GM23338 (cell line): Measurements from ENCODE around the gene PROX1. TPM values are rescaled to one million over a fixed set of nuclear protein-coding genes. Genes with fewer than 3 reads are reported as not detected.

Experiments used
- ATAC-seq: fragments of 200-7000 bp; cut with Tn5 transposase; 3 replicates; pipeline ENCODE4 v1.9.1; 2020
- DNase-seq: peaks from one replicate; pipeline ENCODE4 v3.0.0-alpha.2; 2015; ENCODE audit warnings: low spot score
- H2AFZ ChIP-seq: fragments of 200-600 bp; sonication (generic); 2 replicates; pipeline ENCODE4 v1.8.0; 2016; ENCODE audit warnings: antibody characterized with exemption, mild to moderate bottlenecking, moderate library complexity
- H3F3A ChIP-seq: fragments of 200-600 bp; sonication (generic); replicated peaks from 2 replicates; pipeline ENCODE4 v1.8.0; 2017; ENCODE audit warnings: antibody characterized with exemption, mixed run types, low read depth
- H3K27ac ChIP-seq: fragments of 200-600 bp; sonication (generic); 2 replicates; pipeline ENCODE4 v1.6.1; 2016; ENCODE audit warnings: low read depth
- H3K27me3 ChIP-seq: fragments of 200-600 bp; sonication (generic); 2 replicates; pipeline ENCODE4 v1.8.0; 2016; ENCODE audit warnings: mild to moderate bottlenecking, mixed run types, moderate library complexity; ENCODE audit not compliant: insufficient read depth
- H3K36me3 ChIP-seq: fragments of 200-600 bp; sonication (generic); 2 replicates; pipeline ENCODE4 v1.8.0; 2016; ENCODE audit warnings: mild to moderate bottlenecking; ENCODE audit not compliant: insufficient read depth
- H3K4me1 ChIP-seq: fragments of 200-600 bp; sonication (generic); 2 replicates; pipeline ENCODE4 v1.8.0; 2016; ENCODE audit warnings: mild to moderate bottlenecking, moderate library complexity; ENCODE audit not compliant: insufficient read depth
- H3K4me2 ChIP-seq: fragments of 200-600 bp; sonication (generic); 2 replicates; pipeline ENCODE4 v1.7.1; 2017; ENCODE audit warnings: mixed run types
- H3K4me3 ChIP-seq: fragments of 200-600 bp; sonication (generic); 2 replicates; pipeline ENCODE4 v1.6.1; 2016; ENCODE audit warnings: mixed run types
- H3K79me2 ChIP-seq: fragments of 200-600 bp; sonication (generic); replicated peaks from 2 replicates; pipeline ENCODE4 v1.8.0; 2017; ENCODE audit warnings: mild to moderate bottlenecking; ENCODE audit not compliant: insufficient read depth
- H3K9me2 ChIP-seq: fragments of 200-600 bp; sonication (generic); 2 replicates; pipeline ENCODE4 v1.8.0; 2017; ENCODE audit not compliant: insufficient read depth
- H4K20me1 ChIP-seq: fragments of 200-600 bp; sonication (generic); replicated peaks from 2 replicates; pipeline ENCODE4 v1.8.0; 2017; ENCODE audit warnings: mild to moderate bottlenecking; ENCODE audit not compliant: insufficient read depth
- H3K27ac Mint-ChIP-seq: 2 replicates; pipeline ENCODE4 v1.8.0; 2020; ENCODE audit warnings: inconsistent platforms, mild to moderate bottlenecking, moderate library complexity, mixed read lengths
- H3K27me3 Mint-ChIP-seq: 3 replicates; pipeline ENCODE4 v1.8.0; 2022; ENCODE audit warnings: low read depth, mild to moderate bottlenecking, moderate library complexity, mixed read lengths, inconsistent platforms; ENCODE audit not compliant: insufficient read depth, poor library complexity
- H3K36me3 Mint-ChIP-seq: 3 replicates; pipeline ENCODE4 v1.8.0; 2021; ENCODE audit warnings: low read depth, mild to moderate bottlenecking, inconsistent platforms, moderate library complexity, mixed read lengths
- H3K4me1 Mint-ChIP-seq: 3 replicates; pipeline ENCODE4 v1.8.0; 2020; ENCODE audit warnings: mild to moderate bottlenecking, inconsistent platforms, mixed read lengths
- H3K4me3 Mint-ChIP-seq: 3 replicates; pipeline ENCODE4 v1.8.0; 2021; ENCODE audit warnings: moderate library complexity, mild to moderate bottlenecking, inconsistent platforms, mixed read lengths
- H3K9me3 Mint-ChIP-seq: 3 replicates; pipeline ENCODE4 v1.8.0; 2020; ENCODE audit warnings: moderate library complexity, mild to moderate bottlenecking, inconsistent platforms, mixed read lengths
- CREB1 ChIP-seq: fragments of 250-450 bp; sonication (Bioruptor Pico); IDR thresholded peaks from 2 replicates; pipeline ENCODE4 v1.5.0; 2020; ENCODE audit warnings: low read depth, mild to moderate bottlenecking, moderate library complexity
- ETS1 ChIP-seq: IDR thresholded peaks from 2 replicates; pipeline ENCODE4 v1.6.1; 2016; ENCODE audit warnings: antibody characterized with exemption
- EZH2 ChIP-seq: fragments of 200-600 bp; sonication (generic); IDR thresholded peaks from one replicate; pipeline ENCODE4 v1.8.0; 2017; ENCODE audit warnings: antibody characterized with exemption, mild to moderate bottlenecking, low read depth; ENCODE audit not compliant: unreplicated experiment
- EZH2phosphoT487 ChIP-seq: fragments of 200-600 bp; sonication (generic); IDR thresholded peaks from one replicate; pipeline ENCODE4 v1.8.1; 2018; ENCODE audit warnings: antibody characterized with exemption; ENCODE audit not compliant: unreplicated experiment
- JUNB ChIP-seq: IDR thresholded peaks from one replicate; pipeline ENCODE4 v1.6.1; 2016; ENCODE audit warnings: antibody characterized with exemption; ENCODE audit not compliant: unreplicated experiment
- POLR2AphosphoS5 ChIP-seq: IDR thresholded peaks from 2 replicates; pipeline ENCODE4 v1.6.1; 2016; ENCODE audit warnings: antibody characterized with exemption, low read depth
- REST ChIP-seq: IDR thresholded peaks from one replicate; pipeline ENCODE4 v1.6.1; 2018; ENCODE audit warnings: antibody characterized with exemption; ENCODE audit not compliant: unreplicated experiment
- STAT1 ChIP-seq: IDR thresholded peaks from one replicate; pipeline ENCODE4 v1.6.1; 2016; ENCODE audit warnings: antibody characterized with exemption; ENCODE audit not compliant: unreplicated experiment
- ZNF114 ChIP-seq: fragments of 250-450 bp; sonication (Bioruptor Pico); IDR thresholded peaks from 2 replicates; pipeline ENCODE4 v1.5.0; 2020; ENCODE audit warnings: mild to moderate bottlenecking, moderate library complexity
- ZNF331 ChIP-seq: fragments of 250-450 bp; sonication (Bioruptor Pico); IDR thresholded peaks from 2 replicates; pipeline ENCODE4 v1.5.0; 2020; ENCODE audit warnings: low read depth, mild to moderate bottlenecking, moderate library complexity
- ZNF462 ChIP-seq: fragments of 250-450 bp; sonication (Bioruptor Pico); IDR thresholded peaks from 2 replicates; pipeline ENCODE4 v1.5.0; 2020; ENCODE audit warnings: mild to moderate bottlenecking, moderate library complexity
- polyA plus RNA-seq: library from polyadenylated mRNA; unstranded; fragments of >200 nt; fragmentation: Nextera tagmentation; extraction: Ambion mirVana; gene quantifications from 2 replicates; pipeline ENCODE4 v1.2.1, GENCODE V29; 2016
- total RNA-seq: library from RNA; depleted of rRNA; stranded (reverse); fragments of >200 nt; shearing (Covaris generic); gene quantifications from 2 replicates; pipeline ENCODE4 v1.2.3, GENCODE V29; 2014

Gene PROX1
- total and polyA plus RNA-seq, 2 experiments from 2014 or later, result 0.49 to 0.66 TPM

- peak overlapping the region; percentile 100 for H3K4me2 ChIP-seq
- ATAC-seq (peak; percentile 4), DNase-seq (peak; percentile 94)
- H3K27me3 ChIP-seq, result peaks cover 89% of the 10 kb centered on the region
- no peak overlapping the region; the same call in 1 of the 2 replicates for H3K27ac Mint-ChIP-seq
- peaks cover 52% of the 10 kb centered on the region for H3K4me1 Mint-ChIP-seq
- H3K4me1 ChIP-seq, result peaks cover 49% of the 10 kb centered on the region
- H2AFZ ChIP-seq, result no peak overlapping the region
- no peaks in the 10 kb centered on the region for H3K9me3 Mint-ChIP-seq
- no peaks in the 10 kb centered on the region for H3K36me3 ChIP-seq
- peak overlapping the region; percentile 86 for H3K4me3 Mint-ChIP-seq
- H3F3A ChIP-seq, result peaks cover 29% of the 10 kb centered on the region
- H3K27ac ChIP-seq, result no peak overlapping the region
- H3K27me3 Mint-ChIP-seq, result peaks cover 90% of the 10 kb centered on the region
- no peaks in the 10 kb centered on the region for H3K79me2 ChIP-seq
- no peaks in the 10 kb centered on the region for H3K9me2 ChIP-seq
- H3K4me3 ChIP-seq, result peak overlapping the region; percentile 80
- TF ChIP-seq EZH2phosphoT487 (no peak), POLR2AphosphoS5 (no peak), EZH2 (no peak), REST (no peak), CREB1 (CRISPR knock-in tag) (peak; percentile 87; the same call in 1 of the 2 replicates), JUNB (no peak), ETS1 (no peak), STAT1 (no peak)
- H4K20me1 ChIP-seq, result 0 out of 2 replicates have a peak, but pooled peaks cover 9% of the 10 kb centered on the region
- no peaks in the 10 kb centered on the region for H3K36me3 Mint-ChIP-seq
Observed at GRCh38 chr1:213987422-213987926, 299 bp upstream of the PROX1 start.

- Mint-ChIP-seq H3K36me3 (no peaks in the 10 kb centered on the region), H3K4me3 (peak overlapping the region; percentile 86), H3K9me3 (no peaks in the 10 kb centered on the region), H3K27me3 (peaks cover 81% of the 10 kb centered on the region), H3K27ac (no peak overlapping the region), H3K4me1 (peaks cover 49% of the 10 kb centered on the region)
- no peaks in the 10 kb centered on the region for H3K9me2 ChIP-seq
- peaks cover 87% of the 10 kb centered on the region for H3K27me3 ChIP-seq
- DNase-seq, result peak; percentile 36
- H3K79me2 ChIP-seq, result no peaks in the 10 kb centered on the region
- peak overlapping the region; percentile 80 for H3K4me3 ChIP-seq
- H3K36me3 ChIP-seq, result no peaks in the 10 kb centered on the region
- 0 out of 2 replicates have a peak, but pooled peaks cover 9% of the 10 kb centered on the region for H4K20me1 ChIP-seq
- H3K4me1 ChIP-seq, result peaks cover 46% of the 10 kb centered on the region
- H2AFZ ChIP-seq, result peak overlapping the region; percentile 88
- peak overlapping the region; percentile 90 for H3K4me2 ChIP-seq
- H3K27ac ChIP-seq, result no peak overlapping the region
- ATAC-seq, result no peak; the same call in 2 of the 3 replicates
- H3F3A ChIP-seq, result peaks cover 29% of the 10 kb centered on the region
- TF ChIP-seq ZNF462, result no peak
- no peak for TF ChIP-seq ZNF114
- no peak for TF ChIP-seq ZNF331 (CRISPR knock-in tag)
- no peak for TF ChIP-seq STAT1
- TF ChIP-seq POLR2AphosphoS5, result no peak
- no peak for TF ChIP-seq CREB1 (CRISPR knock-in tag)
Observed at GRCh38 chr1:213988507-213989001, 781 bp downstream of the PROX1 start.
